ENCODE results near the gene NOL12.

NOL12 gene

DNA sequence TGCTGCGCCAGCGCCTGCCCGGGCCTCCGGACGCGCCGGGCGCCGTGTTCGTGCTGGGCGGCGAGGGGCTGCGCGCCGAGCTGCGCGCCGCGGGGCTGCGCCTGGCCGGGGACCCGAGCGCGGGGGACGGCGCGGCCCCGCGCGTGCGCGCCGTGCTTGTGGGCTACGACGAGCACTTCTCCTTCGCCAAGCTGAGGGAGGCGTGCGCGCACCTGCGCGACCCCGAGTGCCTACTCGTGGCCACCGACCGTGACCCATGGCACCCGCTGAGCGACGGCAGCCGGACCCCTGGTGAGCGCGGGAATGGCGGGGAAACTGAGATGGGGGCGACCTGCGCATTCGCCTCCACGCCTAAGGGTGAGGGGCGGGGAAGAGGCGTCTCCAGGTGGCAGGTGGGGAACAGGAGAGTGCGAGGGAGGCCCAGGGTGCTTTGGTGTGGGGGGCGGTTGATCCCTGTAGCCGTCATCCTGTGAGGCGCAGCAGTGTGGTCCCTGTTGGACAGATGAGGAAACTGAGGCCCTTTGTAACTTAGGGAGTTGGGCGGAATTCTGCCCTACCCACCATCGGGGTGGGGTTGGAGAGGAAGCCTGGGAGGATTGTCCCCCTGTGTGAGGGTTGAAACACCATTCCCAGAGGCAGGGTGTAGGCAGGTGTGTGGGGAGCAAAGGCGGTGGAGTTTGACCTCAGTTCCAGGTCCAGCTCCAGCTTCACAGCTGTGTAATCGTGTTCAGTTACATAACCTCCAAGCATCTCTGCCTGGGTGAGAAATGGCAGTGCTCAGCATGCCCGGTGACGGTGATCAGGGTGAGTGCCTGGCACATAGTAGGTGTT lies 26.9 kb upstream of the NOL12 start:
- DNase-seq, result peak in 1 of 2 donors; percentile 29

DNA sequence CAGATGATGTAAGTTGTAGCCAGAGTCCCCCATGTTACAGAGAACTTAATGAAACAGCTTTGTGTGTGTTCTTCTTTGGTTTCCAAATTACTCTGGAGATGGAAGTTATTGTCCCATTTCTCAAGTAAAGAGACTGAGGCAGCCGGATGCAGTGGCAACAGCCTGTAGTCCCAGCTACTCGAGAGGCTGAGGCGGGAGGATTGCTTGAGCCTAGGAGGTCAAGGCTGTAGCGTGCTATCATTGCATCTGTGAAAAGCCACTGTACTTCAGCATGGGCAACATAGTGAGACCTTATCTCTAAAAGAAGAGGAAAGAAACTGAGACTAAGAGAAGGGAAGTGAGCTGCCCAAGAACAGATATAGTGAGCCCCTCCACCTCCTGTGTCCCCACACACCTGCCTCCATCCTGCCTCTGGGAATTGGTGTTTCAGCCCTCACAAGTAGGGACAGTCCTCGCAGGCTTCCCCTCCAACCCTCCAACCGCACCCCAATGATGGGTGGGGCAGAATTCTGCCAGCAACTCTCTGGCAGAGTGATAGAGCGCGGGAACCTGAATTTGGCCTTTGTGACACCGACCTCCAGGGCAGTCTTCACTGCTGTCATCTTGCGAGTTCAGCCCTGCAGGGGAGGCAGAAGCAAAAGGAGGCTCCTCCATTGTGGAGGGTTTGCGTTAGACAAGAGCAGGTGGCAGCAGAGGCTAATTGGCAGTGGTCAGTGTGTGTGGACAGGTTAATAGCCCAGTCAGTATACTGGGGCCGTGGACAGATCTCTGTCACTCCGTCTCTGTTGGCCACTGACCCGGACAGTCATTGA lies 26.0 kb upstream of the NOL12 start:
- DNase-seq, result no peak

DNA sequence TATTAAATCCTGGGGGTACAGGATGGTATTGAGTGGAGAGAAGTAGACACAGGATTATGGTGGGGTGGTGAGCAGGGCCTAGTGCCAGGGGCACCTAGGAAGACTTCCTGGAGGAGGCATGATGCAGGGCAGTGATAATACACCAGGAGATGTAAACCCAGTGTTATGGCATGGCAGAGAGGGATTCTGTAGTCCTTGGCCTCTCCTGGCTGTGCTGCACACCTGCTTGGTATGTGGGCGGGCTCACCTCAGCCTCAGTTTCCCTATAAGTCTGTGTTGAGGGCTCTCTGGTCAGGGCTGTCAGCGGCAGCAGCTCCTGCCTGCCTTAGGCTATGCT lies 25.5 kb upstream of the NOL12 start:
- no peak for DNase-seq

DNA sequence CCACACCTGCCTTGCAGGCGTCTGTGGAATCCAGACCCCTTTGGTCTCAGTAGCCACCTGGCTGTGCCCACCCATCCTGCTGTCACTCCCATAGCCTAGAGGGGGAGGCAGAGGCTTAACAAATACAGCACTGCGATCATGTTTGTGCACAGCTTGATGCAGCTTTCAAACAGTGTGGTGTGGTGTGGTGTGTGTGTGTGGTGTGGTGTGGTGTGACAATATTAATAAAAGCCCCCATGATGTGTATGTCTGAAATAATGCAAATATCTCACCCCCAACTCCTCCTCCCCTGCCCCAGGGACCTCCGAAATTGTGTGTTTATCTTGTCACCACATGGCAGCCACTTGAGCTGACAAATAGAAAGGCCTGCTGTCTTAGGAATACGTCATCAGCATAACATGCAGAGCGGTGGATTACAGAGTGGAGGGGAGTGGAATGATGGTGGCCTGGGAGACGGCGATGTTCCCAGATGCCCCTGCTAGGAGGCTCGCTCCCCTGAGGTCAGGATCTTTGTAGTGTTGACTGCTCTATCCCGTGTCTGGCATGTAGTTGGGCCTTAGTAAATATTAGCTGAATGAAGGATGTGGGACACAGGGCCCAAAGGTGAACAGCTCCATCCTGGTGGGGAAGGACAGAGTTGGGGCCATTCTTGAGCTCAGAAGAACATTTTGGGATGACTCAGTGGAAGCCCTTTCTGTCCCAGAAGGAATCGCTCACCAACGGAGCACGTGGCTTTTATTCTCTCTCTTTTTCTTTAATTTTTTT lies 24.8 kb upstream of the NOL12 start:
- DNase-seq, result peak; percentile 45 to 52

DNA sequence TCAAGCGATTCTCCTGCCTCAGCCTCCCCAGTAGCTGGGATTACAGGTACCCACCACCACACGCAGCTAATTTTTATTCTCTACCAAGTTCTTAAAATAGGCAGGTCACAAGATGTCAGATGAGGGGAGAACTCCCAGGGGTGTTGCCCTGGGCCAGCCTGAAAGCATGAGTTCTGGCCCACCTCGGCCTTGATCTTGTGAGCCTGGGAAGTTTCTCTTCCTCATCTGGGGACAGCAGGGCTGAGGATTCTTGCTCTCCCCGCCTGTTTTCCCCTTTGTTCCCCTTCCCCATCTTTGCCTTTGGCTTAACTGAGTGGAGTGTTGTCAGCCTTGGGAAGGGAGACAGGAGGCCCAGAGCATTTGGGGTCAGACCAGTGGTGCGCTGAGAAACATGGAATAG lies 24.1 kb upstream of the NOL12 start:
- DNase-seq, result no peak

DNA sequence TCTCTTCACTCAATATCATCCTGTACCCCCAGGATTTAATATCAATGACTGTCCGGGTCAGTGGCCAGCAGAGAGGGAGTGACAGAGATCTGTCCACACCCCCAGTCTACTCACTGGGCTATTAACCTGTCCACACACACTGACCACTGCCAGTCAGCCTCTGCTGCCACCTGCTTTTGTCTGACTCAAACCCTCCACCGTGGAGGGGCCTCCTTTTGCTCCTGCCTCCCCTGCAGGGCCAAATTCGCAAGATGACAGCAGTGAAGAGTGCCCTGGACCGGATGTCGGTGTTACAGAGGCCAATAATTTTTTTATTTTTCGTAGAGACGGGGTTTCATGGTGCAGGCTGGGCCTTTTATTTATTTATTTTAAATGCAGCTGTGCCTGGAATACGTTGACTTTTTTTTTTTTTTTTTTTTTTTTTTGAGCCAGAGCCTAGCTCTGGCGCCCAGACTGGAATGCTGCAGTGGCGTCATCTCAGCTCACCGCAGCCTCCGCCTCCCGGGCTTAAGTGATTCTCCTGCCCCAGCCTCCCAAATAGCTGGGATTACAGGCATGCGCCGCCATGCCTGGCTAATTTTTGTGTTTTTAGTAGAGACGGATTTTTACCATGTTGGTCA lies 22.5 kb upstream of the NOL12 start:
- DNase-seq, result no peak

DNA sequence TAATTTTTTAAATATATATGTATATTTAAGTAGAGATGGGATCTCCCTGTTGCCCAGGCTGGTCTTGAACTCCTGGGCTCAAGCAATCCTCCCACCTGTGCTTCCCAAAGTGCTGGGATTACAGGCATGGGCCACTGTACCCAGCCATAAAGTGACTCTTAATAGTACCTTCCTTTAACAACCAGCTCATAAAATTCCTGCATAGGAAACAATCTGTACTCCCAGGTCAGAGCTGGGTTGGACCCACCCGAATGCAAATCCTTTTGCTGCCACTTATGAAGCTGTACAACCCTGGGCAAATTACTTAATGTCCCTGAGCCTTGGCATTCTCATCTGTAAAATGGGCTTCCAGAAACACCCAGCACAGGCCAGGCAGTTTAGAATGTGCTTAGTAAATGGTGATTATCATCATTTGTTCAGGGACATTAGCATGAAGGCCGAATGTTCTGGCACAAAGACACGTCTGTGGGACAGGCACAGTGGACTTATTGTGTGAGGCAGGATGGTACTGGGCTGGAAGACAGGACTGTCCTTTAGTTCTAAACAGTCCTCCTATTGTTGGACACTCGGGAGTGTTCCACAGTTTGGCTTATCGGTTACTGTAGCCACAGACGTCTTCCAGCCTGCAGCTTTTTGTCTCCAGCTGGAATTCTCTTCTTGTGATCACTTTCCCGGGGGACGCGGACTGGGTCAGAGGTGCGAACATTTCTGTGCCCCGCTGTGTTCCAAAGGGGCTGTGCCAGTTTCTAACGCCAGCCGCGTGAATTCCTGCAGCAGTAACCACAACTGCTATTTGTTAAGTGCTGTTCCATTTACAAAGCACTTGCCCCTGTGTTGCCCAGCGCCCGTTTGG lies 21.7 kb upstream of the NOL12 start:
- no peak for DNase-seq

DNA sequence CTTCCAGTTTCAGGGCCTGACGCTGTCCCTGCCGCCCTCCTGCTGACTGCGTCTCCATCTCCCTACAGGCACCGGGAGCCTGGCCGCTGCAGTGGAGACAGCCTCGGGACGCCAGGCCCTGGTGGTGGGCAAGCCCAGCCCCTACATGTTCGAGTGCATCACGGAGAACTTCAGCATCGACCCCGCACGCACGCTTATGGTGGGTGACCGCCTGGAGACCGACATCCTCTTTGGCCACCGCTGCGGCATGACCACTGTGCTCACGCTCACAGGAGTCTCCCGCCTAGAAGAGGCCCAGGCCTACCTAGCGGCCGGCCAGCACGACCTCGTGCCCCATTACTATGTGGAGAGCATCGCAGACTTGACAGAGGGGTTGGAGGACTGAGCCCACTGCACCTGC lies 20.7 kb upstream of the NOL12 start:
- no peak for DNase-seq

DNA sequence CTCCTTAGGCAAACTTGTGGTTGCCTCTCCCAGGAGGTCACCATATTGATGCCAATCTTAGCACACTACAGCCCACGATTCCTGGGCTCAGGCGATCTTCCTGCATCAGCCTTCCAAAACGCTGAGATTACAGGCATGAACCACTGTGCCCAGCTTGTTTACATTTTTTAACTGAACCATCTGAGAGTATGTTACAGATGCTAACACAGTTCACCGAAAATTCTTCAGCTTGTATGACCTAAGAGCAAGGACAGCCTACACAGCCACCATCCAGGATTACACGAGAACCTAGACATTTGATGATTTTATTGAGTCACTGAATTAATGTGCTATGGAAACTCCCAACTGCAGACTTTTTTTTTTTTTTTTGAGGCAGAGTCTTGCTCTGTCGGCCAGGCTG lies 16.6 kb upstream of the NOL12 start:
- no peak for DNase-seq

DNA sequence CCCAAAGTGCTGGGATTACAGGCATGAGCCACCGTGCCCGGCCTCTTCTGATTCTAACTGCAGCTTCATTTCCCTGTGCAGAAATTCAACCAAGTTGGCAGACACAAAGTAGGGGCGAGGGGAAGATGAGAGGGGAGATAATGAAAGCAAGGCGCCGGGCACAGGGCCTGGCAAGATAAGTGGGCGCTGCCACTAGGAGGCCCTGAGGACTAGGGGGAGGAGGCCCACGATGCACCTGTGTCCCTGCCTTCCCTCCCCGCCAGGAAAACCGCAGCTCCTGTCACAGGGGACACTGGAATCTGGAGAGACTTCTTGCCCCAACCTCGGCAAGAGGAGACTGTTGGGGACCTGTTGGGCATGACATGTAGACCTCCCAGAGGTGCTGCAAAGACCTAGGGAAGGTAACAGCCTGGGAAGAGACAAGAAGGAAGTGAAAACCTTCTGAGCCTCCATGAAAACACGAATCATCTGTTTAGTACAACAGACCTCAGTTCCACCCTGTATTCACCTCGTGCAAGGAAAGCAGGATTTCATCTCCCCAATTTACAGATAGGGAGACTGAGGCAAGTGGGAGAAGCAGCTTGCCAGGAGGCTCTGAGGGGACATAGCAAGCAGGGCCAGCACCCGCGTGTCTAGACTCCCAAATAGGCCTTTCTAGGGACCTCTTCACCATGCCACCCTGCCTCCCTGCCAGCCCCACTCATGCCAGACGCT lies 13.8 kb upstream of the NOL12 start:
- peak; percentile 29 to 33 for DNase-seq

DNA sequence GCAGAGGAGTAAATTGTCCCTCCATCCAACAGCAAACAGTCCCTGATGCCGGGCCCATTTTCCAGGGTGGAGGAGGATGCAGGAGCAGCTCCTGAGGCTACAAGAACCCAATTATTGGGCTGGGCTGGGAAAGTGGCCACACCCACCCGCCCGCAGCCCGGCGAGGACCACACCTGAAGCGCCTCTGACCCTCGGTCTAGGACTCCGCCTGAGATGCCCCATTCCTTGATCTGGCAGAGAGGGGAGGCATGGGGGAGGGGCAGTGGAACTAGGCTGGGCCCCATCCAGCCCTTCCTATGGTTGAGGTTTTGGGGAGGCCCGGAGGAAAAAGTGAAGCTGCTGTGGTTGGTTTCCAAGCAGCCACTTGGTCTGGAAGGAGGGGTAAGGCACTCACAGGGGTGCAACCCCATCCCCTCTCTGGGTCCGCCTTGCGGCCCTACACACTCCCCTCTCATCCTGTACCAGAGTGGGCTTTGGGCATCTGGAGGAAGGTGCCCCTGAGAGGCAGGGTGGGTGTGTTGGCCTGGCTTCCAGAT lies 13.2 kb upstream of the NOL12 start:
- DNase-seq, result no peak

DNA sequence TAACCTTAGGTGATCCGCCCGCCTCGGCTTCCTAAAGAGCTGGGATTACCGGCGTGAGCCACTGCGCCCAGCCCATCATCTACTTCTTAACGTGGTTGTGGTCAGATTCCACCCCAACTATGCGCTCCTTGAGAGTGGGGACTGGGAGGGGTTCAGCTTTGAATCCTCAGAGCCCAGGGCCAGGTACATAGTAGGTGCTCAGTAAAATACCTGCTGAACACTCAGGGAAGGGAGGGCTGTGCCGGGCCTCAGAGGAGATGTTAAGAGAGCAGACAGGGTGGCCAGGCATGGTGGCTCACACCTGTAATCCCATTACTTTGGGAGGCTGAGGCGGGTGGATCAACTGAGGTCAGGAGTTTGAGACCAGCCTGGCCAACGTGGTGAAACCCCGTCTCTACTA lies 11.9 kb upstream of the NOL12 start:
- DNase-seq, result no peak

DNA sequence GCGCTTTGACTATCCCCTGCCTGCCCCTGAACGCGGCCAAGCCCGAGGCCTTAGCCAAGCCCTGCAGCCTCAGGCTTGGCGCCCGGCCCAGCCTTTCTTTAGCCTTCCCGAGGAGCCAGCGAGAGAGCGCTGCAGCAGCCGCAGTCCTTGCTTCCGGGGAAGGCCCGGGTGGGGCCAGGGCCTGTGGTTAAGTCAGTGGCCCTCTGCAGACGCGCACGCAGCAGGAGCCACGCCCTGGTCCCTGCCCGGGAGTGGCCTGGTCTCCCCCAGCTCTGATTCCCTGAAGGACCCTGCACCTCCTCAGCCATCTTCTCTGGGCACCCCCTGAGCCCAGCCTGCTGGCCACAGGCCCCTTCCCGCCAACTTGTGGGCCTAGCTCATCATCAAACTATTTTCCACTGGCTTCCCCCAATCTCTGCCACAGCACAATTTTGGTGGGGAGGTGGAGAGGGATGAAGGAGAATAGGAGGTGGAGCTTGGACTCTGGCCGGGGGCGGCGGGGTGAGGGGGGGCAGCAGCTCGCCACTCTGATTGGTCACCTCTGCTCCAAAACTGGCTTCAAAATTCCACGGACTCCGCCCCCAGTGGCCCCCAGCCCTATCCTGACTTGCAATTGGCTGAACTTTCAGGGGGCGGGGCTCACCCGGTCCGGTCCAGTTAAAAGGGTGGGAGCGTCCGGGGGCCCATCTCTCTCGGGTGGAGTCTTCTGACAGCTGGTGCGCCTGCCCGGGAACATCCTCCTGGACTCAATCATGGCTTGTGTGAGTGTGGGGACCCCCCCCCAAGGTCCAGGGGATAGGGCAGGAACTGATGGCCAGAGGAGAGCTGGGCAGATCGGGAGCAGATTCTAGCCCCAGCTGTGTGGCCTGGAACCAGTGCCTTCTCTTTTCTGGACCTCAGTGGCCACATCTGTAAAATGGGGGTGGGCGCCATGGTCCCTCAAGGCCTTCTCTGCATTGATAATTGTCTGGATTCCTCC lies 10.9 kb upstream of the NOL12 start, which contains the start of gene LGALS1:
TSS of gene LGALS1 (plus strand) at position 686 of the 979 bp plus-strand sequence. CDS start at position 753, 67 bp downstream.
- peak; percentile 72 to 81 for DNase-seq

DNA sequence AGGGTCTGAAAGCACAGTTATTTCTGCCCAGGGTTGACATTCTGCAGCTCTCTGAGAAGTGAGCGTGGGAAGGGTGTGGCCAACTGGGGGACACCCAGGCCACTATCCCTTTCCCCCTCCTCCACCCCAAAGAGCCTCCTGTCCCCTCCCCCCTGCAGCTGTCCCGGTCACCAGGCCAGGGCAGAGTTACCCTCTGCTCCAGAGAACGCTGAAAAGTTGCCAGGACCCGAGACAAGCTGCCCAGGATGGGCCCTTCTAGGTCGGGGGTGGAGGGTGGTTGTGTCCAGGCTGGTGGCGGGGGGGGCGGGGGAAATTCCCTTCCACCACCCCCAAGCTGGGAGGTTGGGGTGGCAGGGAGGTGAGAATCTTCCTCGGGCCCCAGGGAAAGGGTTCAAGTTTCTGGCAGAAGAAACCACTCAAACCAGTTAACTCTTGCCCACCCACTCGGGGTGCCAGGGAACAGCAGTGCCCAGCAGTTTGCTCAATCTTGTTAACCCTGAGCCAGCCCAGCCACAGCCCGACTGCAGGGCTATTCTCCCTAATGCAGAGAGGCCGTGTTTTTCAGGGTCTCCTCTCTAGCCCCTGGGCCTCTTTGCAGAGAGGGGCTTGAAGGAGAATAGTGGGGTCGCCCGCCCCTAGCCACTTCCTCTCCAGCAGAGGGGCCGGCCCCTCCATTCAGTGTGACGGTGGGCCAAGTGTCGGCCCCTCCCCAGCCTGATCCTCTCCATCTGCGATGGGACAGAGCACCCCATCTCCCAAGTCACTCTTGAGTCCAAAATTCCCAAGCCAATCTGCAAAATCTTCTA lies 10.0 kb upstream of the NOL12 start:
- DNase-seq, result peak; percentile 32 to 44

DNA sequence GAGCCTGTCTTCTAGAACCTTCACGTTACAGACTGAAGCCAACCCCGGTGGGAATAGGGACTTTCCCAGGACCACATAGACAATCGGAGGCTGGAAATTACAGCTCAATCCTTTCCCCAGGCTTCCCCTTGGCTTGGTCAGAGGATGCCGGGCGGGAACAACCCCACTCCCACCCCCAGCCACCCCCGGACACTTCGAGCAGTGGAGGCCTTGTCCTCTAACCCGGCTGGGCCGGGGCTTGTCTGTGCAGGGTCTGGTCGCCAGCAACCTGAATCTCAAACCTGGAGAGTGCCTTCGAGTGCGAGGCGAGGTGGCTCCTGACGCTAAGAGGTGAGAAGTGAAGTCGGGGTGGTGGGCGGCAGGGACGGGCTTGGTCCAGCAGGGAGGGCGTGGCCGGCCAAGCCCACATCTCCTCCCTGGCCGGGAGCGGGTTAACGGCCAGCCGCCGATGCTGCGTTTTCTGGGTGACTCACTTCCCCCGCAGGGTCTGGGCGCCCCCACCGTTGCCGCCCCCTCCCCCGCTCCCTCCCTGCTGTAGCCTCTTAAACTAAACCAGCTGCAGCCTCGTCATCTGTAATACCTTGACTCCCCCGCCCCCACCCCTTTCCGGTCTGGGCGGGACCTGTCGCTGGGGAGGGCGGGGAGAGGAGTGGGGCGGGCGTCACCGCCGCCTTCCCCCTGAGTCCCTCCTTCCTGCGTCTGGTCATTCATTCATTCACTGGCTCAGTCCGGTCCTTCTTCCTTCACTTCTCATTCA lies 9.2 kb upstream of the NOL12 start:
- DNase-seq, result peak; percentile 94

DNA sequence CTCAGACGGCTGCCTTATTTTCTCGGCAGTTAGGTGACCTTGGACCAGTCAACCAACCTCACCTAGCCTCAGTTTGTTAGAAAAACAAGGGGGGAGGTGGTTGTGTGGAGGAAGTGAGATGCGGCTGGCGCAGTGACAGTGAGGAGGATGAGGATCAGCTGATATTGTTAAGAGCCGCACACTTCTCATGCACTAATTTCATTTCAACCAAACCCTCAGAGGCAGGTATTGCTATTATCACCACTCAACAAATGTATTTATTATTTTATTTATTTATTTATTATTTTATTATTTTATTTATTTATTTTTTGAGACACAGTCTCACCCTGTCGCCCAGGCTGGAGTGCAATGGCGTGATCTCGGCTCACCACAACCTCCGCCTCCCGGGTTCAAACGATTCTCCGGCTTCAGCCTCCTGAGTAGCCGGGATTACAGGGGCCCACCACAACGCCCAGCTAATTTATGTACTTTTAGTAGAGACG lies 8.6 kb upstream of the NOL12 start:
- no peak for DNase-seq

DNA sequence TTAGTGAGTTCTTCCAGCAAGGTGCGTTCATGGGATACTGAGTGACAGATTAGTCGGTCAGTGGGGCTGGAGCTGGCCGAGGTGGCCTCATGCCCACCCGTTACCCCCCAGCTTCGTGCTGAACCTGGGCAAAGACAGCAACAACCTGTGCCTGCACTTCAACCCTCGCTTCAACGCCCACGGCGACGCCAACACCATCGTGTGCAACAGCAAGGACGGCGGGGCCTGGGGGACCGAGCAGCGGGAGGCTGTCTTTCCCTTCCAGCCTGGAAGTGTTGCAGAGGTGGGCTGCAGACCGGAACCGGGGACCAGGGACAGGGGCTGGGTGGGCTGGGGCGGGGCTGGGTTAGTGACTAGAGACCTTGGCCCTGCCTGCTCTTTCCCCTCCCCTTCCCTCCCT lies 7.8 kb upstream of the NOL12 start:
- DNase-seq, result no peak

DNA sequence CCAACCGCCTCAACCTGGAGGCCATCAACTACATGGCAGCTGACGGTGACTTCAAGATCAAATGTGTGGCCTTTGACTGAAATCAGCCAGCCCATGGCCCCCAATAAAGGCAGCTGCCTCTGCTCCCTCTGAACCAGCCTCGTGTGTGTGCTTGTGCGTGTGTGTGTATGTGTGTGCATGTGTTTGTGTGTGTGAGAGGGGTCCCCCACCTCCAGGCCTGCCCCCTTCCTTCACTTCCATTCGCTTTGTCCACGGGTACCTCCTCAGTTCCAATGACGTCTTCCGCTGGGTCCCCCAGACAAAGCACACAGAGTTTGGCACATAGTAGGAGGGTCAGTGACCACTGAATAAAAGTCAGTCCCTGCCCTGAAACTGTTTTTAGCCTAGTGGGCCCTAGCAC lies 6.5 kb upstream of the NOL12 start:
- DNase-seq, result no peak
